ENCODE measurements around the gene TMEM38B.
"Not testable (repeated sequence)": the region's sequence is repeated elsewhere in the genome, so short reads cannot be mapped to it uniquely, and the experiment has no call there.

The TMEM38B gene

GRCh38 chr9:105728230-105728629 is 33.9 kb downstream of the TMEM38B start:
- not testable (repeated sequence) for DNase-seq

DNA sequence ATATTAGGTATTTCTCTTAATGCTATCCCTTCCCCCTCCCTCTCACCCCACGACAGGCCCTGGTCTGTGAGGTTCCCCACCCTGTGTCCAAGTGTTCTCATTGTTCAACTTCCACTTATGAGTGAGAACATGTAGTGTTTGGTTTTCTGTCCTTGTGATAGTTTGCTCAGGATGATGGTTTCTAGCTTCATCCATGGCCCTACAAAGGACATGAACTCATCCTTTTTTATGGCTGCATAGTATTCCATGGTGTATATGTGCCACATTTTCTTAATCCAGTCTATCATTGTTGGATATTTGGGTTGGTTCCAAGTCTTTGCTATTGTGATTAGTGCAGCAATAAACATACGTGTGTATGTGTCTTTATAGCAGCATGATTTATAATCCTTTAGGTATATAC is 37.1 kb downstream of the TMEM38B start:
- DNase-seq = not testable (repeated sequence)

- DNase-seq = no peak
Measured at GRCh38 chr9:105735366-105735765, 41.0 kb downstream of the TMEM38B start.

GRCh38 chr9:105737205-105737604 is 42.9 kb downstream of the TMEM38B start:
- DNase-seq = no peak

- DNase-seq = no peak
Measured at GRCh38 chr9:105742088-105742487, 47.7 kb downstream of the TMEM38B start.

GRCh38 chr9:105747325-105747724 is 53.0 kb downstream of the TMEM38B start:
- not testable (repeated sequence) for DNase-seq

DNA sequence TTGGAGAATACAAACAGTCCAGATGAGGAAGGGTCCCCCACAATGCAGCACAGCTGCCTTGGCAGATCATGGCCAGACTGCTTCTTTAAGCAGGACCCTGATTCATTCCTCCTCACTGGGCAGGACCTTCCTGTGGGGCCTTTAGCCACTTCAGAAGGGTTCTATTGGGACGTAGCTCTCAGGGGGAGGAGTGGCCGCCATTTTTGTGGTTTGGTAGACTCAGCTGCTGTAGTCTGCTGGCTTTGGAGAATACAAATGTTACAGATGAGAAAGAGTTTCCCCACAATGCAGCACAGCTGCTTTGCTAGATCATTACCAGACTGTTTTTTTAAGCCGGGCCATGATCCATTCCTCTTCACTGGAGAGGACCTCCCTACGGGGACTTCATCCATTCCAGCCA is 57.4 kb downstream of the TMEM38B start:
- no peak for DNase-seq

- DNase-seq = no peak
Measured at GRCh38 chr9:105757496-105758251, 63.3 kb downstream of the TMEM38B start.

DNA sequence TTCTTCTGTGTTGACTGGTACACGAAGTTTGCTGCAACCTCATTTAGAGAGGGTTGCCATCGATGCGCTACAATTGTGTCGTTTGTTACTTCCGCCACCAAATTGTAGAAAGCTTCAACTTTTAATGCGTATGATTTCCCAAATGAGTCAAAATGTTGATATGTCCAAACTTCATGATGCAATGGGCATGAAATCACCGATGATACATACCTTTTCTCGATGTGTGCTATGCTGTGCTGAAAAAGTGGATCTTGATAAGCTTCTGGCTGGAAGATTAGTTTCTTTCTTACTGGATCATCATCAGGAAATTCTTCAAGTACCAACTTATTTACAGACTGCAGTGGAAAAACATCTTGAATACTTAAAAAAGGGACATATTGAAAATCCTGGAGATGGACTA is 65.7 kb downstream of the TMEM38B start:
- DNase-seq = no peak

DNA sequence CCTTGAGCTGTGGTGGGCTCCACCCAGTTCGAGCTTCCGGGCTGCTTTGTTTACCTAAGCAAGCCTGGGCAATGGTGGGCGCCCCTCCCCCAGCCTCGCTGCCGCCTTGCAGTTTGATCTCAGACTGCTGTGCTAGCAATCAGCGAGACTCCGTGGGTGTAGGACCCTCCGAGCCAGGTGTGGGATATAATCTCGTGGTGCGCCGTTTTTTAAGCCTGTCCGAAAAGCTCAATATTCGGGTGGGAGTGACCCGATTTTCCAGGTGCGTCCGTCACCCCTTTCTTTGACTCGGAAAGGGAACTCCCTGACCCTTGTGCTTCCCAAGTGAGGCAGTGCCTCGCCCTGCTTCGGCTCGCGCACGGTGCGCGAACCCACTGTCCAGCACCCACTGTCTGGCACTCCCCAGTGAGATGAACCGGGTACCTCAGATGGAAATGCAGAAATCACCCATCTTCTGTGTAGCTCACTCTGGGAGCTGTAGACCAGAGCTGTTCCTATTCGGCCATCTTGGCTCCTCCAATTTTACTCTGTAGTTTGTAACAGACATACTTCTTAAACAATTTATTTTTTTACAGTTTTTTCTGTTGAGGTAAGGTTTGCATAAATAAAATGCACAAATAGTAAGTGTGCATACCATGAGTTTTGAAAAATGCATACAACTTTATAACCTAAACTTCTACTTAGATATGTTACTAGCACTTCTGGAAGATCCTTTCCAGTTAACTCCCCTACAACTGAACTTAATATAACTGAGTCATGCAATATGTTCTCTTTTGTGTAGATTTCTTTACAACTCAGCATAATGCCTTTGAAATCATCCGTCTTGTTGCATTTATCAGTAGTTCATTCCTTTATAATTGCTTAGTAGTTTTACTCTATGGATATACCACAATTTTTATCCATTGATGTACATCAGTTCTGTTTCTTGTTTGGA is 88.5 kb downstream of the TMEM38B start:
- not testable (repeated sequence) for DNase-seq

DNA sequence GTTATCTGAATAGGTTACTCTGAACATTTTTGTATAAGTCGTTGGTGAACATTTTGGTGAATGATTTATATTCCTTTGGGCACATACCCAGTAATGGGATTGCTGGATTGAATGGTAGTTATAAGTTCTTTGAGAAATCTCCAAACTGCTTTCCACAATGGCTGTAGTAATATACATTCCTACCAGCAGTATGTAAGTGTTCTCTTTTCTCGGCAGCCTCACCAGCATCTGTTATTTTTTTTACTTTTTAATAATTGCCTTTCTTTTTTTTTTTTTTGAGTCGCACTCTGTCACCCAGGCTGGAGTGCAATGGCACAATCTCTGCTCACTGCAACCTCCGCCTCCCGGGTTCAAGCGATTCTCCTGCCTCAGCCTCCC is 89.1 kb downstream of the TMEM38B start:
- DNase-seq = not testable (repeated sequence)

- not testable (repeated sequence) for DNase-seq
Measured at GRCh38 chr9:105786796-105787195, 92.5 kb downstream of the TMEM38B start.

DNA sequence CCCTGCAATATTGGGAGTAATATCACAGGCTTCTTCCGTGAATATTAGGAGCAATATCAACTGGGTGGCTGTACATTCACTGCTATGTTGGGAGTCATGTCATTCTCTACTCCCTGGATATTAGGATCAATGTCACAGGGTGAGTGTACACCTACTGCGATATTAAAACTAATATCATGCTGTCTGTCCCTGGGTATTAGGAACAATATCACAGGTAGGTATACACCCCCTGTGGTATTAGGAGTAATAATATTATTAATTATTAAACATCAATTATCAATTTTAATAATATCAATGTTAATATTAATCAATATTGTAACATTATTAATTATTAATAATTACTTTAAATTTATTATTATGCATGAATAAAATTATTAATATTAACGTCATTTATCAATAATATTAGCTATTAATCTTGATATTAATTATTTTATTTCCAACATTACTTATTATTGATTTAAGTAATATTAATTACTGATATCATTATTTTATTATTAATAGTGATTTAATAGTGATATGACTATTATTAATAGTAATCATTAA is 121.9 kb downstream of the TMEM38B start:
- no peak for DNase-seq

- no peak for DNase-seq
Measured at GRCh38 chr9:105816981-105817380, 122.6 kb downstream of the TMEM38B start.

- no peak for DNase-seq
Measured at GRCh38 chr9:105818903-105819302, 124.6 kb downstream of the TMEM38B start.

- DNase-seq = no peak
Measured at GRCh38 chr9:105822814-105823213, 128.5 kb downstream of the TMEM38B start.
